Activated CD8-positive, alpha-beta memory T cell treated with anti-CD3 and anti-CD28 coated beads, Interleukin-2, amount 50 U/mL, for 1 hour (primary cell): Measurements from ENCODE around the gene SYCE1.
"Not testable (repeated sequence)": the region's sequence is repeated elsewhere in the genome, so short reads cannot be mapped to it uniquely, and the experiment has no call there.

Source experiments
- DNase-seq: peaks from one replicate; pipeline ENCODE4 v3.0.0-alpha.2; 2020; ENCODE audit errors: extremely low read depth

The SYCE1 gene

GRCh38 chr10:133557381-133557780, 8.0 kb downstream of the SYCE1 start:
- no peak for DNase-seq

GRCh38 chr10:133555521-133555920, 9.9 kb downstream of the SYCE1 start:
- no peak for DNase-seq

- DNase-seq: no peak
Observed at GRCh38 chr10:133554600-133554999, 10.8 kb downstream of the SYCE1 start.

- no peak for DNase-seq
Observed at GRCh38 chr10:133544506-133544905, 20.9 kb downstream of the SYCE1 start.

- not testable (repeated sequence) for DNase-seq
Observed at GRCh38 chr10:133541441-133541975, 23.9 kb downstream of the SYCE1 start.

GRCh38 chr10:133537546-133538545, 27.5 kb downstream of the SYCE1 start:
- DNase-seq: no peak

GRCh38 chr10:133536198-133536597, 29.2 kb downstream of the SYCE1 start:
- no peak for DNase-seq

GRCh38 chr10:133534417-133534816, 31.0 kb downstream of the SYCE1 start:
- no peak for DNase-seq

GRCh38 chr10:133532871-133533270, 32.5 kb downstream of the SYCE1 start:
- no peak for DNase-seq

- DNase-seq: no peak
Observed at GRCh38 chr10:133530506-133530905, 34.9 kb downstream of the SYCE1 start.

- DNase-seq: no peak
Observed at GRCh38 chr10:133529576-133529946, 35.8 kb downstream of the SYCE1 start.

- DNase-seq: no peak
Observed at GRCh38 chr10:133528845-133529575, 36.4 kb downstream of the SYCE1 start.

- DNase-seq: no peak
Observed at GRCh38 chr10:133528296-133528844, 37.0 kb downstream of the SYCE1 start.

GRCh38 chr10:133527771-133528271, 37.6 kb downstream of the SYCE1 start:
- DNase-seq: no peak

GRCh38 chr10:133526957-133527588, 38.3 kb downstream of the SYCE1 start, which contains the start of gene CYP2E1:
CYP2E1 (plus strand) TSS chr10:133527363; CDS start chr10:133527396, 33 bp downstream.
- DNase-seq: no peak

- DNase-seq: no peak
Observed at GRCh38 chr10:133525444-133525843, 39.9 kb downstream of the SYCE1 start.

GRCh38 chr10:133523631-133524203, 41.7 kb downstream of the SYCE1 start:
- DNase-seq: no peak

GRCh38 chr10:133520193-133520738, 45.1 kb downstream of the SYCE1 start:
- peak; percentile 60 for DNase-seq

GRCh38 chr10:133518517-133518916, 46.9 kb downstream of the SYCE1 start:
- not testable (repeated sequence) for DNase-seq

GRCh38 chr10:133516057-133516456, 49.3 kb downstream of the SYCE1 start:
- DNase-seq: no peak

- no peak for DNase-seq
Observed at GRCh38 chr10:133515471-133515870, 49.9 kb downstream of the SYCE1 start.
